IMR-90 (cell line): ENCODE measurements around the gene FXYD3. TPM values are rescaled to one million over a fixed set of nuclear protein-coding genes. Genes with fewer than 3 reads are reported as not detected.

Source experiments
- ATAC-seq: fragments of 200-7000 bp; cut with Tn5 transposase; 2 replicates; pipeline ENCODE4 v1.9.1; 2020; ENCODE audit warnings: low read depth, mild to moderate bottlenecking, moderate library complexity
- BruUV-seq: library from RNA; stranded (reverse); fragments of 400-500 nt; replicated peaks from 2 replicates; lab custom pipeline; 2021; lab: Mats Ljungman, UMichigan
- CTCF ChIA-PET: fragments of 300-600 bp; formaldehyde crosslinking; extraction: SDS; loops from one replicate; lab custom pipeline; 2021; ENCODE audit warnings: antibody characterized with exemption; lab: Yijun Ruan, JAX
- POLR2A ChIA-PET: fragments of 300-600 bp; sonication (Branson Sonifier 250); formaldehyde crosslinking; loops from one replicate; lab custom pipeline; 2022; ENCODE audit warnings: antibody characterized with exemption; ENCODE audit not compliant: unreplicated experiment; lab: Charles Lee
- DNase-seq: peaks from one replicate; pipeline ENCODE4 v3.0.0; 2013
- H2AFZ ChIP-seq: replicated peaks from 2 replicates; pipeline ENCODE3; 2013; ENCODE audit warnings: low read length, mild to moderate bottlenecking; ENCODE audit not compliant: poor library complexity
- H2AK5ac ChIP-seq: 2 replicates; pipeline ENCODE4 v1.6.1; 2013; ENCODE audit warnings: low read depth, low read length, inconsistent platforms
- H2AK9ac ChIP-seq: replicated peaks from 2 replicates; pipeline ENCODE3; 2013; ENCODE audit warnings: mild to moderate bottlenecking, low read depth, low read length, moderate library complexity; ENCODE audit not compliant: poor library complexity
- H2BK120ac ChIP-seq: 2 replicates; pipeline ENCODE4 v1.6.1; 2013; ENCODE audit warnings: low read depth, low read length, inconsistent platforms
- H2BK15ac ChIP-seq: 3 replicates; pipeline ENCODE4 v1.6.1; 2013; ENCODE audit warnings: low read depth, low read length, inconsistent platforms
- H2BK20ac ChIP-seq: 2 replicates; pipeline ENCODE4 v1.6.1; 2013; ENCODE audit warnings: low read depth, mild to moderate bottlenecking, inconsistent platforms, low read length, moderate library complexity
- H2BK5ac ChIP-seq: 2 replicates; pipeline ENCODE4 v1.6.1; 2013; ENCODE audit warnings: mild to moderate bottlenecking, low read depth, low read length, inconsistent platforms; ENCODE audit not compliant: poor library complexity, severe bottlenecking
- H3K14ac ChIP-seq: replicated peaks from 2 replicates; pipeline ENCODE4 v1.6.1; 2013; ENCODE audit warnings: low read depth, low read length, inconsistent platforms
- H3K18ac ChIP-seq: 2 replicates; pipeline ENCODE4 v1.6.1; 2013; ENCODE audit warnings: low read depth, low read length, control low read depth
- H3K23ac ChIP-seq: 2 replicates; pipeline ENCODE4 v1.6.1; 2013; ENCODE audit warnings: low read depth, low read length, inconsistent platforms
- H3K27ac ChIP-seq: 2 replicates; pipeline ENCODE4 v1.5.1; 2013; ENCODE audit warnings: mild to moderate bottlenecking, control low read depth, low read length; ENCODE audit not compliant: insufficient read depth
- H3K27me3 ChIP-seq: 2 replicates; pipeline ENCODE4 v1.6.1; 2013; ENCODE audit warnings: low read length; ENCODE audit not compliant: control insufficient read depth, insufficient read depth
- H3K36me3 ChIP-seq: 2 replicates; pipeline ENCODE4 v1.6.1; 2013; ENCODE audit warnings: low read length, mixed read lengths; ENCODE audit not compliant: control insufficient read depth, insufficient read depth
- H3K4ac ChIP-seq: 2 replicates; pipeline ENCODE4 v1.6.1; 2013; ENCODE audit warnings: low read depth, low read length, inconsistent platforms
- H3K4me1 ChIP-seq: 2 replicates; pipeline ENCODE4 v1.6.1; 2013; ENCODE audit warnings: low read length, mixed read lengths; ENCODE audit not compliant: control insufficient read depth, insufficient read depth
- H3K4me2 ChIP-seq: 2 replicates; pipeline ENCODE4 v1.6.1; 2013; ENCODE audit warnings: low read depth, mild to moderate bottlenecking, control low read depth, low read length, moderate library complexity
- H3K4me3 ChIP-seq: 2 replicates; pipeline ENCODE4 v1.5.1; 2013; ENCODE audit warnings: low read depth, mild to moderate bottlenecking, control low read depth, low read length, moderate library complexity; ENCODE audit not compliant: insufficient read depth
- H3K56ac ChIP-seq: 2 replicates; pipeline ENCODE4 v1.6.1; 2013; ENCODE audit warnings: low read length, inconsistent platforms; ENCODE audit not compliant: insufficient read depth; ENCODE audit errors: extremely low read depth
- H3K79me1 ChIP-seq, 2 experiments: 2 replicates each; pipeline ENCODE4 v1.6.1; 2013; ENCODE audit warnings: low read length in 2 of 2, inconsistent platforms in 1 of 2, low read depth in 1 of 2
- H3K9ac ChIP-seq: 2 replicates; pipeline ENCODE4 v1.6.1; 2013; ENCODE audit warnings: low read depth, low read length, control low read depth
- H3K9me1 ChIP-seq: 2 replicates; pipeline ENCODE4 v1.6.1; 2013; ENCODE audit warnings: low read length, inconsistent platforms; ENCODE audit not compliant: insufficient read depth
- H3K9me3 ChIP-seq: 2 replicates; pipeline ENCODE4 v1.6.1; 2013; ENCODE audit warnings: low read length; ENCODE audit not compliant: control insufficient read depth, insufficient read depth
- H4K20me1 ChIP-seq: 2 replicates; pipeline ENCODE4 v1.6.1; 2013; ENCODE audit warnings: low read length, inconsistent platforms; ENCODE audit not compliant: insufficient read depth
- H4K5ac ChIP-seq: 2 replicates; pipeline ENCODE4 v1.6.1; 2013; ENCODE audit warnings: mild to moderate bottlenecking, low read depth, low read length, control low read depth
- H4K8ac ChIP-seq, 2 experiments: 2 replicates each; pipeline ENCODE4 v1.6.1; 2013; ENCODE audit warnings: low read depth in 2 of 2, low read length in 2 of 2, control low read depth in 1 of 2, inconsistent platforms in 1 of 2
- H4K91ac ChIP-seq: 2 replicates; pipeline ENCODE4 v1.6.1; 2013; ENCODE audit warnings: low read depth, low read length, inconsistent platforms; ENCODE audit not compliant: insufficient read depth
- BHLHE40 ChIP-seq: fragments of 150-350 bp; IDR thresholded peaks from 2 replicates; pipeline ENCODE4 v1.6.1; 2016; ENCODE audit warnings: mild to moderate bottlenecking, low read depth, low read length
- CEBPB ChIP-seq: IDR thresholded peaks from 2 replicates; pipeline ENCODE4 v1.6.1; 2012; ENCODE audit warnings: low read depth, low read length, improper control_type of control experiment
- FOS ChIP-seq: fragments of 150-350 bp; IDR thresholded peaks from 2 replicates; pipeline ENCODE4 v1.6.1; 2016; ENCODE audit warnings: low read depth, low read length
- MAZ ChIP-seq: IDR thresholded peaks from 2 replicates; pipeline ENCODE4 v1.6.1; 2012; ENCODE audit warnings: low read depth, mild to moderate bottlenecking, low read length, improper control_type of control experiment, moderate library complexity, borderline replicate concordance
- NFE2L2 ChIP-seq: fragments of 150-350 bp; IDR thresholded peaks from 2 replicates; pipeline ENCODE4 v1.6.1; 2016; ENCODE audit warnings: low read depth, mild to moderate bottlenecking, low read length
- RCOR1 ChIP-seq: IDR thresholded peaks from 2 replicates; pipeline ENCODE4 v1.6.1; 2012; ENCODE audit warnings: mild to moderate bottlenecking, low read length, improper control_type of control experiment; ENCODE audit not compliant: insufficient replicate concordance
- RFX5 ChIP-seq: IDR thresholded peaks from 2 replicates; pipeline ENCODE4 v1.8.0; 2012; ENCODE audit warnings: low read depth, mild to moderate bottlenecking, low read length, moderate library complexity
- SMC3 ChIP-seq: fragments of 150-350 bp; IDR thresholded peaks from 2 replicates; pipeline ENCODE4 v1.6.1; 2016; ENCODE audit warnings: low read depth, mild to moderate bottlenecking, antibody characterized with exemption, low read length, moderate library complexity
- WGBS, 2 experiments: methylation state at CpG; one replicate each; pipeline versions ENCODE4 v1.1.5 to v1.1.7; 2013; ENCODE audit warnings: missing lambda C conversion rate in 2 of 2; ENCODE audit not compliant: insufficient read length in 1 of 2; ENCODE audit errors: extremely low coverage in 2 of 2; 5-methylcytosine and 5-hydroxymethylcytosine counted together
- dilution Hi-C: fragments of 300-500 bp; cut with HindIII; formaldehyde crosslinking; loops from one replicate; pipeline ENCODE4 v1.14.3; 2018; ENCODE audit warnings: low sequenced_read_pairs; ENCODE audit not compliant: unreplicated experiment
- in situ Hi-C: fragments of 300-500 bp; cut with MboI; formaldehyde crosslinking; loops from 3 replicates; pipeline ENCODE4 v1.14.3; 2019; ENCODE audit warnings: low sequenced_read_pairs, inconsistent platforms, mixed read lengths
- intact Hi-C: fragments of 100-400 bp; cut with micrococcal nuclease; formaldehyde crosslinking; loops from 2 replicates; pipeline ENCODE4 v1.10.0; 2022
- polyA plus RNA-seq, 3 experiments: library from polyadenylated mRNA; depleted of rRNA; stranded (reverse); fragments of >200 nt; gene quantifications; 2 replicates each; pipeline ENCODE4 v1.2.3, GENCODE V29; 2012; ENCODE audit warnings: low replicate concordance in 1 of 3
- total RNA-seq: library from RNA; depleted of rRNA; stranded (reverse); fragments of >200 nt; gene quantifications from 2 replicates; pipeline ENCODE4 v1.2.3, GENCODE V29; 2012

Gene FXYD3
- total and polyA plus RNA-seq, 2 of the 4 experiments (the other 2 are of a cell fraction) = not detected

GRCh38 chr19:35088131-35088913, 27.3 kb upstream of the FXYD3 start:
- peak overlapping the region; percentile 37; the same call in 1 of the 2 replicates for H3K14ac ChIP-seq
- peak overlapping the region; percentile 71 for H4K91ac ChIP-seq
- peak overlapping the region; percentile 43 for H2BK5ac ChIP-seq
- peak overlapping the region; percentile 73 for H2AK5ac ChIP-seq
- no peak overlapping the region for H3K56ac ChIP-seq
- DNase-seq (peak; percentile 87), ATAC-seq (peak; percentile 93)
- TF ChIP-seq SMC3 = no peak
- TF ChIP-seq FOS = peak; percentile 84
- TF ChIP-seq MAZ = no peak
- no peak for TF ChIP-seq RFX5
- peak; percentile 54 for TF ChIP-seq CEBPB
- TF ChIP-seq BHLHE40 = peak; percentile 52
- 0 out of 2 replicates have a peak, but pooled peaks have one; percentile 8 for TF ChIP-seq NFE2L2
- TF ChIP-seq RCOR1 = peak; percentile 59
- H2BK20ac ChIP-seq = peak overlapping the region; percentile 65; the same call in 1 of the 2 replicates
- CTCF ChIA-PET = interaction anchor here (0.6 to 1.4 kb wide), 2 partner anchors 44 to 379 kb away, joined by 3 to 4 read pairs; no protein-coding TSS in a partner anchor
- peak overlapping the region; percentile 12; the same call in 1 of the 2 replicates for H3K18ac ChIP-seq
- no peaks in the 10 kb centered on the region for H3K9me3 ChIP-seq
- H4K20me1 ChIP-seq = no peaks in the 10 kb centered on the region
- in situ Hi-C loops = no loop called here
- H3K4ac ChIP-seq = peak overlapping the region; percentile 80
- H3K27ac ChIP-seq = no peak overlapping the region; the same call in 1 of the 2 replicates
- BruUV-seq = no TSS peak
- peak overlapping the region; percentile 87 for H2AK9ac ChIP-seq
- 100% methylated on average over 1 of the region's 8 CpGs; no CpG with 5 or more reads in 1 of the 2 experiments for WGBS, 2 experiments
- dilution Hi-C loops = no loop called here
- no peaks in the 10 kb centered on the region for H3K36me3 ChIP-seq
- no peak overlapping the region for H3K9ac ChIP-seq
- peaks cover 3% of the 10 kb centered on the region for H3K4me1 ChIP-seq
- H2BK120ac ChIP-seq = peak overlapping the region; percentile 87
- H3K4me3 ChIP-seq = no peak overlapping the region
- peaks cover 7% of the 10 kb centered on the region for H3K9me1 ChIP-seq
- H2AFZ ChIP-seq = peak overlapping the region; percentile 60
- intact Hi-C loops = no loop called here
- H2BK15ac ChIP-seq = peak overlapping the region; percentile 44; the same call in 1 of the 3 replicates
- peak overlapping the region in 1 of 2 experiments; percentile 61; a peak in 1 of 4 replicates for H4K8ac ChIP-seq
- H3K27me3 ChIP-seq = no peaks in the 10 kb centered on the region
- H3K23ac ChIP-seq = 0 out of 2 replicates have a peak overlapping the region, but pooled peaks have one; percentile 5
- POLR2A ChIA-PET = no interaction called here
- peak overlapping the region; percentile 1; the same call in 1 of the 2 replicates for H4K5ac ChIP-seq
- H3K4me2 ChIP-seq = no peak overlapping the region
- H3K79me1 ChIP-seq = no peaks in the 10 kb centered on the region
